ENCODE data around the gene RAP1GAP.

DNA sequence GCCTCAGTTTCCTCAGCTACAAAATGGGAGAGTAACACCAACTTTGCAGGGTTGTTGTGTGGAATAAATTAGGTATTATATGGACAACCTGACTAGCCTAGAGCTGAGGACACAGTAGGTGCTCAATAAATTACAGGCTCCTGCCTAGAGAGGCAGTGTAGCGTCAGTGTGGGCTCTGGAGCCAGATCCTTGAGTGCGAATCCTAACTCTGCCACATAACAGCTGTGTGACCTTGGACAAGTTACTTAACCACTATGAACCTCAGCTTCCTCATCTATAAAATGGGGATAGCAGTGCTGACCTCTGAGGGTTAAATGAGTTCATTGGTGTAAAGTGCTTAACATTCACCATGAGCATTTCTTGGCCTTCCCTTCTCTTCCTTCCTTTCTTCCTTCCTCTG is 33.1 kb downstream of the RAP1GAP start:
- no peak for TF ChIP-seq EZH2phosphoT487 (IDR thresholded peaks at IDR 0.05; ENCODE audit: borderline replicate concordance, low read depth, low read length)
- TF ChIP-seq, protein P1, sequence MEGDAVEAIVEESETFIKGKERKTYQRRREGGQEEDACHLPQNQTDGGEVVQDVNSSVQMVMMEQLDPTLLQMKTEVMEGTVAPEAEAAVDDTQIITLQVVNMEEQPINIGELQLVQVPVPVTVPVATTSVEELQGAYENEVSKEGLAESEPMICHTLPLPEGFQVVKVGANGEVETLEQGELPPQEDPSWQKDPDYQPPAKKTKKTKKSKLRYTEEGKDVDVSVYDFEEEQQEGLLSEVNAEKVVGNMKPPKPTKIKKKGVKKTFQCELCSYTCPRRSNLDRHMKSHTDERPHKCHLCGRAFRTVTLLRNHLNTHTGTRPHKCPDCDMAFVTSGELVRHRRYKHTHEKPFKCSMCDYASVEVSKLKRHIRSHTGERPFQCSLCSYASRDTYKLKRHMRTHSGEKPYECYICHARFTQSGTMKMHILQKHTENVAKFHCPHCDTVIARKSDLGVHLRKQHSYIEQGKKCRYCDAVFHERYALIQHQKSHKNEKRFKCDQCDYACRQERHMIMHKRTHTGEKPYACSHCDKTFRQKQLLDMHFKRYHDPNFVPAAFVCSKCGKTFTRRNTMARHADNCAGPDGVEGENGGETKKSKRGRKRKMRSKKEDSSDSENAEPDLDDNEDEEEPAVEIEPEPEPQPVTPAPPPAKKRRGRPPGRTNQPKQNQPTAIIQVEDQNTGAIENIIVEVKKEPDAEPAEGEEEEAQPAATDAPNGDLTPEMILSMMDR (conservative IDR thresholded peaks at IDR 0.05; ENCODE audit: low read length): no peak
